Gastroesophageal sphincter (tissue), 3 donors: ENCODE measurements around the gene ANXA7.
"Not testable (repeated sequence)": the region's sequence is repeated elsewhere in the genome, so short reads cannot be mapped to it uniquely, and the experiment has no call there.

Experiments
- CTCF ChIP-seq, 4 experiments: fragments of 200-600 bp in 2 of 4; fragments of 450-650 bp in 2 of 4; sonication (generic) in 1 of 4; IDR thresholded peaks; one replicate each; pipeline ENCODE4 v1.5.1; 2017 to 2019; ENCODE audit warnings: antibody characterized with exemption in 4 of 4, mild to moderate bottlenecking in 2 of 4, moderate library complexity in 2 of 4
- EP300 ChIP-seq: sonication (generic); formaldehyde crosslinking; IDR thresholded peaks from one replicate; pipeline ENCODE4 v1.6.1; 2017; ENCODE audit warnings: antibody characterized with exemption, mild to moderate bottlenecking
- POLR2A ChIP-seq, 2 donors: fragments of 450-650 bp; IDR thresholded peaks; one replicate each; pipeline ENCODE4 v1.6.1; 2017; ENCODE audit warnings: antibody characterized with exemption in 2 of 2, mild to moderate bottlenecking in 2 of 2, moderate library complexity in 1 of 2
- POLR2AphosphoS5 ChIP-seq: sonication (generic); formaldehyde crosslinking; IDR thresholded peaks from one replicate; pipeline ENCODE4 v1.6.1; 2017; ENCODE audit warnings: antibody characterized with exemption

- not testable (repeated sequence) for TF ChIP-seq CTCF (IDR thresholded peaks at IDR 0.05); EP300; POLR2A (IDR thresholded peaks at IDR 0.05); POLR2AphosphoS5
These were observed 19.5 kb downstream of the ANXA7 start for GRCh38 chr10:73394325-73394724.
